ENCODE measurements around the gene CLTB. TPM values are rescaled to one million over a fixed set of nuclear protein-coding genes. Genes with fewer than 3 reads are reported as not detected.

Gene CLTB
- total and polyA plus RNA-seq, 10 donors: 51.9 to 98.4 (median 63.9) TPM

DNA sequence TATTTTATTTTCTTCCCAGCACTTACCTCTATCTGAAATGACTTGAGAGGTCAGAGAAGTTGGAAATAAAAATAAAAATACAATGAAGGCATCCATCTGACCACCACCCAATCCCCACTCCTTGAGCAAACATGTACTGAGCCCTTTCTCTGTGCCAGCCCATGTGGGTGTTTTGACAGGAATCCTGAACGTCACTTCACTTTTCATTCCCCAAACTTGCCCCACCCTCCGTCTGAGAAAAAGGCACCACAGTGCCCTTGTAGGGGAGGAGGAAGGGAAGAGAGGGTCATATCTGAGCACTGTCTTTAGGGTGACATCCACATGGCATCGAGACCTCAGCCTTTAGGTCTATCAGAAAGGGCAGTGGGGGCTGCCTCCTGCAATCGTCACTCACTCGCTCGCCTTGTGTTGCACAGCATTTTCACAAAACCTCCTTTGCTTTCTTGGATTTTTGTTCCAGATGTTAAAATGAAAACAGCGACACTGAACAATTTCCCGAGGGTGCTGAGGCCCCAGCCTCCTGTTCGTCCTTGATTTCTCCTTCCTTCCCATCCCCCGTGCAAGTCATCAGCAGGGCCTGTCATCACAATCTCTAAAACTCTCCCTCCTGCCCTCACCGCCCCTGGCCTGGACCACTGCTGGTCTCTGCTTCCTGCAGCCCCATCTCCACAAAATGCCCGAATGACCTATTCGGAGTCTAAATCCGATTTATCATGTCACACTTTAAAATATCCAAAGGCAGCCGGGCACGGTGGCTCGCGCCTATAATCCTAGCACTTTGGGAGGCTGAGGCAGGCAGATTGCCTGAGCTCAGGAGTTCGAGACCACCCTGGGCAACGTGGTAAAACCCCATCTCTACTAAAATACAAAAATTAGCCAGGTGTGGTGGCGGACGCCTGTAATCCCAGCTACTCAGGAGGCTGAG lies 14.8 kb downstream of the CLTB start:
- Histone ChIP-seq H3K27me3 (replicated peaks in 1 of 7) (no peaks in the 10 kb centered on the region), H3K36me3 (peaks cover 0 to 79% (median 19%) of the 10 kb centered on the region in 6 donors), H3K4me1 (no peaks in the 10 kb centered on the region), H3K9me3 (no peaks in the 10 kb centered on the region), H3K4me3 (no peak overlapping the region), H3K27ac (no peak overlapping the region)
- TF ChIP-seq POLR2A (IDR thresholded peaks at IDR 0.05) (no peak), CTCF (IDR thresholded peaks at IDR 0.05 in 8 of 11, conservative IDR thresholded peaks at IDR 0.05 in 3 of 11) (no peak), POLR2AphosphoS5 (IDR thresholded peaks at IDR 0.05) (no peak)
- intact Hi-C loops (cut with DNase I; ENCODE audit: low total_unique reads): no loop called here
- DNase-seq: peak; percentile 39
- 90 to 94% (median 92%) methylated on average over 21 to 22 of the region's 22 CpGs for WGBS, 5 donors

DNA sequence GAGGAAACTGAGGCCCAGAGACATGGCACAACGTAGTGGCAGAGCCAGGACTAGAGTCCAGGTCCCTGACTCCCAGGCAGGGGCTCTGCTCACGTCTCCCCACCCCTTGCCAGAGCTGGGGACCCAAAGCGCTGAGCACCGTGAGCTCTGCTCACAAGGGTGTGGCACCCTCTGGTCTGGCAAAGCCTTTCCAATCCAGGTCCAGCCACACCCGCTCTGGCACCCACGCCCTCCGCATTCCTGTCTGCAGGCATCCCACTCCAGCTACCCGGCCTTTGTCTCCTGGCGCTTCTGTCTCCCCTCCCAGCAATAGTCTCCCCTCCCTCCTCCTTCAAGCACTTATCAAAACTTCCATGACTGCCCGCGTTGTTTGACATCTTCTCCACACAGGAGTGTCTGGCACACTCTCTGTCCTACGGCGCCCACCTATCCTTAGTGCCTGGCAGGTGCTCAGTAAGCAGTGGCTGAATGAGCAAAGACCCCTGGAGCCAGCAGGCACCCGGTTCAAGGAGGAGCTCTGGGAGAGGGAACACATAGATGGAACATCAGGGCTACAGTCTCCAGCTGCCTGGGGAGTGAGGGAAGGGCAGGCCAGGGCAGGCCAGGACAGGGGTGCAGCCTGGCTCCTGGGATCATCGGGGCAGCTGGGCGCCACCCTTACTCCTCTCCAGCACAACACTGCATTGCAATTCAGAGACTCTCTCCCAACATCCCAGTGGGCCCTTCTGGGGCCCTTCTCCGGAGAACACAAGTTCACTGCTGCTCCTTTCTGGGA lies 15.8 kb downstream of the CLTB start:
- intact Hi-C loops (cut with DNase I; ENCODE audit: low total_unique reads): no loop called here
- WGBS, 5 donors: 87 to 94% (median 92%) methylated on average over 17 of the region's 17 CpGs
- Histone ChIP-seq H3K4me1 (no peaks in the 10 kb centered on the region), H3K27me3 (replicated peaks in 1 of 7) (no peaks in the 10 kb centered on the region), H3K9me3 (no peaks in the 10 kb centered on the region), H3K27ac (no peak overlapping the region), H3K4me3 (no peak overlapping the region), H3K36me3 (peaks cover 0 to 79% (median 11%) of the 10 kb centered on the region in 6 donors)
- no peak for TF ChIP-seq CTCF (IDR thresholded peaks at IDR 0.05 in 8 of 11, conservative IDR thresholded peaks at IDR 0.05 in 3 of 11)
- TF ChIP-seq POLR2A (IDR thresholded peaks at IDR 0.05): no peak
- TF ChIP-seq POLR2AphosphoS5 (IDR thresholded peaks at IDR 0.05): peak in 1 of 3 donors; percentile 5
- DNase-seq: peak; percentile 55

GRCh38 chr5:176397736-176398420 lies 18.5 kb downstream of the CLTB start:
- peak; percentile 68 for DNase-seq
- H3K27ac ChIP-seq: no peak overlapping the region
- 91 to 98% (median 93%) methylated on average over 18 of the region's 18 CpGs for WGBS, 5 donors
- H3K27me3 ChIP-seq (replicated peaks in 1 of 7): no peaks in the 10 kb centered on the region
- peaks cover 0 to under 1% (median 0%) of the 10 kb centered on the region in 6 donors for H3K4me1 ChIP-seq
- no peak overlapping the region for H3K4me3 ChIP-seq
- TF ChIP-seq POLR2AphosphoS5 (IDR thresholded peaks at IDR 0.05) (peak in 1 of 3 donors; percentile 20), CTCF (IDR thresholded peaks at IDR 0.05 in 8 of 11, conservative IDR thresholded peaks at IDR 0.05 in 3 of 11) (no peak)
- H3K9me3 ChIP-seq: no peaks in the 10 kb centered on the region
- intact Hi-C loops (cut with DNase I; ENCODE audit: low total_unique reads): no loop called here
- peaks cover 0 to 83% (median 12%) of the 10 kb centered on the region in 6 donors for H3K36me3 ChIP-seq
